K562 (cell line): ENCODE data around the gene ATF4. TPM values are rescaled to one million over a fixed set of nuclear protein-coding genes. Genes with fewer than 3 reads are reported as not detected.
A peak's percentile ranks its signal among the peaks of the same experiment; 100 is the strongest.

Experiments used
- ARID1B ChIP-seq: fragments of 450-650 bp; IDR thresholded peaks from 2 replicates; pipeline ENCODE4 v1.6.1; 2016; ENCODE audit warnings: antibody characterized with exemption, mild to moderate bottlenecking, inconsistent platforms
- CCNT2 ChIP-seq: IDR thresholded peaks from 2 replicates; pipeline ENCODE4 v1.6.1; 2011; ENCODE audit warnings: borderline replicate concordance, low read depth, mild to moderate bottlenecking, moderate library complexity, mixed read lengths, low read length; ENCODE audit not compliant: insufficient read length; ENCODE audit errors: extremely low read depth
- CHD2 ChIP-seq: IDR thresholded peaks from 2 replicates; pipeline ENCODE4 v1.6.1; 2011; ENCODE audit warnings: low read depth, low read length
- CREBBP ChIP-seq: IDR thresholded peaks from one replicate; pipeline ENCODE4 v1.6.1; 2012; ENCODE audit warnings: low read depth, mild to moderate bottlenecking, control low read depth, inconsistent platforms, low read length
- DDX20 ChIP-seq: fragments of 450-650 bp; IDR thresholded peaks from 2 replicates; pipeline ENCODE4 v1.6.1; 2016; ENCODE audit warnings: missing genetic modification characterization, low read depth, mild to moderate bottlenecking, missing compliant biosample characterization, moderate library complexity
- EP400 ChIP-seq: fragments of 450-650 bp; IDR thresholded peaks from 2 replicates; pipeline ENCODE4 v1.6.1; 2017; ENCODE audit warnings: antibody characterized with exemption, mild to moderate bottlenecking, moderate library complexity
- FOXJ3 ChIP-seq: sonication (generic); formaldehyde crosslinking; IDR thresholded peaks from 2 replicates; pipeline ENCODE4 v1.4.0; 2020; ENCODE audit warnings: mild to moderate bottlenecking, missing genetic modification reagents
- NEUROD1 ChIP-seq: fragments of 150-350 bp; IDR thresholded peaks from 2 replicates; pipeline ENCODE4 v1.6.1; 2014; ENCODE audit warnings: borderline replicate concordance, low read length, low read depth; ENCODE audit not compliant: partially characterized antibody
- SIN3A ChIP-seq, 2 experiments: fragments of 150-350 bp in 1 of 2; IDR thresholded peaks; 2 replicates each; pipeline ENCODE4 v1.6.1; 2011 to 2016; ENCODE audit warnings: borderline replicate concordance in 2 of 2, low read depth in 2 of 2, low read length in 2 of 2, mild to moderate bottlenecking in 2 of 2, moderate library complexity in 2 of 2; ENCODE audit not compliant: control insufficient read depth in 1 of 2
- SIX5 ChIP-seq, 2 experiments: IDR thresholded peaks; 2 replicates each; pipeline ENCODE4 v1.6.1; 2011; ENCODE audit warnings: low read length in 2 of 2, borderline replicate concordance in 1 of 2, low read depth in 1 of 2, mild to moderate bottlenecking in 1 of 2, moderate library complexity in 1 of 2; ENCODE audit not compliant: insufficient read depth in 1 of 2
- polyA plus RNA-seq, 8 experiments: library from polyadenylated mRNA; depleted of rRNA in 4 of 8; stranded (reverse) in 5 of 8; unstranded in 3 of 8; fragments of >200 nt; fragmentation: Nextera tagmentation in 2 of 8; fragmentation: Illumina TruSeq in 1 of 8; extraction: Ambion mirVana in 2 of 8; extraction: Trizol in 1 of 8; gene quantifications; 2 replicates each; pipeline versions ENCODE4 v1.2.1 to v1.2.3, GENCODE V29; 2011 to 2014; ENCODE audit warnings: inconsistent platforms in 1 of 8, missing spikeins in 1 of 8
- total RNA-seq, 7 experiments: library from RNA; depleted of rRNA in 6 of 7; stranded (reverse); fragments of >200 nt in 6 of 7; fragmentation: Illumina TruSeq in 2 of 7; extraction: Trizol in 2 of 7; gene quantifications; 2 replicates each; pipeline versions ENCODE4 v1.2.1 to v1.2.3, GENCODE V29; 2011 to 2021; ENCODE audit warnings: low replicate concordance in 1 of 7
- TF ChIP-seq, protein P1 (sequence below): sonication (generic); formaldehyde crosslinking; IDR thresholded peaks from 2 replicates; pipeline ENCODE4 v1.8.0; 2023; ENCODE audit warnings: mild to moderate bottlenecking, missing genetic modification reagents
- TF ChIP-seq, protein P2 (sequence below): fragments of 150-350 bp; IDR thresholded peaks from 2 replicates; pipeline ENCODE4 v1.6.1; 2014; ENCODE audit warnings: low read depth, mild to moderate bottlenecking, low read length, borderline replicate concordance
- TF ChIP-seq, protein P3 (sequence below): fragments of 250-450 bp; sonication (Bioruptor Pico); IDR thresholded peaks from 2 replicates; pipeline ENCODE4 v1.8.0; 2021; ENCODE audit warnings: borderline replicate concordance, mild to moderate bottlenecking, moderate library complexity; ENCODE audit not compliant: poor library complexity, severe bottlenecking
- TF ChIP-seq, protein P4 (sequence below): sonication (generic); formaldehyde crosslinking; IDR thresholded peaks from 2 replicates; pipeline ENCODE4 v1.8.0; 2022; ENCODE audit warnings: mild to moderate bottlenecking, missing genetic modification reagents

Gene ATF4
- total and polyA plus RNA-seq, 9 of the 15 experiments (the other 6 are each of a cell fraction or from before 2014, with no cell fraction given): 93.1 to 723 (median 355) TPM

DNA sequence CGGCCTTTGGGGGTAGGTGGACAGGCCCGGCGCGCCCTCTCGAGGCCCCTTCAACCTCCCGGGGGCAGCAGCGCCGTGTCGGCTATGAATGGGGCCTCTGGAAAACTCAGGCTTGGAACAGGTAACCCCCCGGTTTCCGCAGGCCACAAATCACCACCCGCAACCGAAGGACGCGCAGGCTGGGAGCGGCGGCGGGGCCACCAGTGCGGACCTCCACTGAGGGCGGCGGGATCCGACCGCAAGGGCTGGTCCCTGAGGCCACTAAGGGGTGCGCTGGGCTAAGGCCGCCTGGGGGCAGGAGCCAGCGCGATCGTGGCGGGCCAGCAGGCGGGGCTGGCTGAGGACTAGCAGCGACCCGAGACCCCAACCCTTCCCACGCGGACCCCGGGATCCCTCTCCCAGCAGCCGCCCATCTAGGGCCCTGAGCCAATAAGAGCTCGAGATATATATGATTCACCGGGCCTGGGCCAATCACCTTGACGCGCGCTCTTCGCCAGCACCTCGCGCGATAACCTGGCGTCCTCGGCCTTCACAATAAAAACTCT, 609 bp upstream of the ATF4 start (continued):
- TF ChIP-seq FOXJ3 (CRISPR knock-in tag): no peak
- TF ChIP-seq CHD2: peak; percentile 96
- TF ChIP-seq, protein P1, sequence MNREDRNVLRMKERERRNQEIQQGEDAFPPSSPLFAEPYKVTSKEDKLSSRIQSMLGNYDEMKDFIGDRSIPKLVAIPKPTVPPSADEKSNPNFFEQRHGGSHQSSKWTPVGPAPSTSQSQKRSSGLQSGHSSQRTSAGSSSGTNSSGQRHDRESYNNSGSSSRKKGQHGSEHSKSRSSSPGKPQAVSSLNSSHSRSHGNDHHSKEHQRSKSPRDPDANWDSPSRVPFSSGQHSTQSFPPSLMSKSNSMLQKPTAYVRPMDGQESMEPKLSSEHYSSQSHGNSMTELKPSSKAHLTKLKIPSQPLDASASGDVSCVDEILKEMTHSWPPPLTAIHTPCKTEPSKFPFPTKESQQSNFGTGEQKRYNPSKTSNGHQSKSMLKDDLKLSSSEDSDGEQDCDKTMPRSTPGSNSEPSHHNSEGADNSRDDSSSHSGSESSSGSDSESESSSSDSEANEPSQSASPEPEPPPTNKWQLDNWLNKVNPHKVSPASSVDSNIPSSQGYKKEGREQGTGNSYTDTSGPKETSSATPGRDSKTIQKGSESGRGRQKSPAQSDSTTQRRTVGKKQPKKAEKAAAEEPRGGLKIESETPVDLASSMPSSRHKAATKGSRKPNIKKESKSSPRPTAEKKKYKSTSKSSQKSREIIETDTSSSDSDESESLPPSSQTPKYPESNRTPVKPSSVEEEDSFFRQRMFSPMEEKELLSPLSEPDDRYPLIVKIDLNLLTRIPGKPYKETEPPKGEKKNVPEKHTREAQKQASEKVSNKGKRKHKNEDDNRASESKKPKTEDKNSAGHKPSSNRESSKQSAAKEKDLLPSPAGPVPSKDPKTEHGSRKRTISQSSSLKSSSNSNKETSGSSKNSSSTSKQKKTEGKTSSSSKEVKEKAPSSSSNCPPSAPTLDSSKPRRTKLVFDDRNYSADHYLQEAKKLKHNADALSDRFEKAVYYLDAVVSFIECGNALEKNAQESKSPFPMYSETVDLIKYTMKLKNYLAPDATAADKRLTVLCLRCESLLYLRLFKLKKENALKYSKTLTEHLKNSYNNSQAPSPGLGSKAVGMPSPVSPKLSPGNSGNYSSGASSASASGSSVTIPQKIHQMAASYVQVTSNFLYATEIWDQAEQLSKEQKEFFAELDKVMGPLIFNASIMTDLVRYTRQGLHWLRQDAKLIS: no peak
- TF ChIP-seq, protein P2, sequence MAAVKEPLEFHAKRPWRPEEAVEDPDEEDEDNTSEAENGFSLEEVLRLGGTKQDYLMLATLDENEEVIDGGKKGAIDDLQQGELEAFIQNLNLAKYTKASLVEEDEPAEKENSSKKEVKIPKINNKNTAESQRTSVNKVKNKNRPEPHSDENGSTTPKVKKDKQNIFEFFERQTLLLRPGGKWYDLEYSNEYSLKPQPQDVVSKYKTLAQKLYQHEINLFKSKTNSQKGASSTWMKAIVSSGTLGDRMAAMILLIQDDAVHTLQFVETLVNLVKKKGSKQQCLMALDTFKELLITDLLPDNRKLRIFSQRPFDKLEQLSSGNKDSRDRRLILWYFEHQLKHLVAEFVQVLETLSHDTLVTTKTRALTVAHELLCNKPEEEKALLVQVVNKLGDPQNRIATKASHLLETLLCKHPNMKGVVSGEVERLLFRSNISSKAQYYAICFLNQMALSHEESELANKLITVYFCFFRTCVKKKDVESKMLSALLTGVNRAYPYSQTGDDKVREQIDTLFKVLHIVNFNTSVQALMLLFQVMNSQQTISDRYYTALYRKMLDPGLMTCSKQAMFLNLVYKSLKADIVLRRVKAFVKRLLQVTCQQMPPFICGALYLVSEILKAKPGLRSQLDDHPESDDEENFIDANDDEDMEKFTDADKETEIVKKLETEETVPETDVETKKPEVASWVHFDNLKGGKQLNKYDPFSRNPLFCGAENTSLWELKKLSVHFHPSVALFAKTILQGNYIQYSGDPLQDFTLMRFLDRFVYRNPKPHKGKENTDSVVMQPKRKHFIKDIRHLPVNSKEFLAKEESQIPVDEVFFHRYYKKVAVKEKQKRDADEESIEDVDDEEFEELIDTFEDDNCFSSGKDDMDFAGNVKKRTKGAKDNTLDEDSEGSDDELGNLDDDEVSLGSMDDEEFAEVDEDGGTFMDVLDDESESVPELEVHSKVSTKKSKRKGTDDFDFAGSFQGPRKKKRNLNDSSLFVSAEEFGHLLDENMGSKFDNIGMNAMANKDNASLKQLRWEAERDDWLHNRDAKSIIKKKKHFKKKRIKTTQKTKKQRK: no peak
- no peak for TF ChIP-seq CREBBP
- TF ChIP-seq, protein P3, sequence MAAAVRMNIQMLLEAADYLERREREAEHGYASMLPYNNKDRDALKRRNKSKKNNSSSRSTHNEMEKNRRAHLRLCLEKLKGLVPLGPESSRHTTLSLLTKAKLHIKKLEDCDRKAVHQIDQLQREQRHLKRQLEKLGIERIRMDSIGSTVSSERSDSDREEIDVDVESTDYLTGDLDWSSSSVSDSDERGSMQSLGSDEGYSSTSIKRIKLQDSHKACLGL (CRISPR knock-in tag): no peak
- no peak for TF ChIP-seq ARID1B
- TF ChIP-seq, protein P4, sequence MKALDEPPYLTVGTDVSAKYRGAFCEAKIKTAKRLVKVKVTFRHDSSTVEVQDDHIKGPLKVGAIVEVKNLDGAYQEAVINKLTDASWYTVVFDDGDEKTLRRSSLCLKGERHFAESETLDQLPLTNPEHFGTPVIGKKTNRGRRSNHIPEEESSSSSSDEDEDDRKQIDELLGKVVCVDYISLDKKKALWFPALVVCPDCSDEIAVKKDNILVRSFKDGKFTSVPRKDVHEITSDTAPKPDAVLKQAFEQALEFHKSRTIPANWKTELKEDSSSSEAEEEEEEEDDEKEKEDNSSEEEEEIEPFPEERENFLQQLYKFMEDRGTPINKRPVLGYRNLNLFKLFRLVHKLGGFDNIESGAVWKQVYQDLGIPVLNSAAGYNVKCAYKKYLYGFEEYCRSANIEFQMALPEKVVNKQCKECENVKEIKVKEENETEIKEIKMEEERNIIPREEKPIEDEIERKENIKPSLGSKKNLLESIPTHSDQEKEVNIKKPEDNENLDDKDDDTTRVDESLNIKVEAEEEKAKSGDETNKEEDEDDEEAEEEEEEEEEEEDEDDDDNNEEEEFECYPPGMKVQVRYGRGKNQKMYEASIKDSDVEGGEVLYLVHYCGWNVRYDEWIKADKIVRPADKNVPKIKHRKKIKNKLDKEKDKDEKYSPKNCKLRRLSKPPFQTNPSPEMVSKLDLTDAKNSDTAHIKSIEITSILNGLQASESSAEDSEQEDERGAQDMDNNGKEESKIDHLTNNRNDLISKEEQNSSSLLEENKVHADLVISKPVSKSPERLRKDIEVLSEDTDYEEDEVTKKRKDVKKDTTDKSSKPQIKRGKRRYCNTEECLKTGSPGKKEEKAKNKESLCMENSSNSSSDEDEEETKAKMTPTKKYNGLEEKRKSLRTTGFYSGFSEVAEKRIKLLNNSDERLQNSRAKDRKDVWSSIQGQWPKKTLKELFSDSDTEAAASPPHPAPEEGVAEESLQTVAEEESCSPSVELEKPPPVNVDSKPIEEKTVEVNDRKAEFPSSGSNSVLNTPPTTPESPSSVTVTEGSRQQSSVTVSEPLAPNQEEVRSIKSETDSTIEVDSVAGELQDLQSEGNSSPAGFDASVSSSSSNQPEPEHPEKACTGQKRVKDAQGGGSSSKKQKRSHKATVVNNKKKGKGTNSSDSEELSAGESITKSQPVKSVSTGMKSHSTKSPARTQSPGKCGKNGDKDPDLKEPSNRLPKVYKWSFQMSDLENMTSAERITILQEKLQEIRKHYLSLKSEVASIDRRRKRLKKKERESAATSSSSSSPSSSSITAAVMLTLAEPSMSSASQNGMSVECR: 0 out of 2 replicates have a peak, but pooled peaks have one; percentile 41
- no peak for TF ChIP-seq EP400
- TF ChIP-seq NEUROD1: peak; percentile 63
- TF ChIP-seq CCNT2: peak; percentile 53
- TF ChIP-seq SIN3A (IDR thresholded peaks at IDR 0.05; ENCODE audit: borderline replicate concordance in 2 of 2, control insufficient read depth in 1 of 2, low read depth in 2 of 2, low read length in 2 of 2): no peak
- TF ChIP-seq SIX5 (IDR thresholded peaks at IDR 0.05; ENCODE audit: borderline replicate concordance in 1 of 2, insufficient read depth in 1 of 2, low read depth in 1 of 2, low read length in 2 of 2): no peak
- TF ChIP-seq DDX20 (tag): no peak
